RKO (cell line): ENCODE measurements around the gene MFAP4.
A peak's percentile ranks its signal among the peaks of the same experiment; 100 is the strongest.

Source experiments
- DNase-seq: peaks from one replicate; pipeline ENCODE4 v3.0.0-alpha.2; 2016; ENCODE audit warnings: low spot score

Gene MFAP4

GRCh38 chr17:19410091-19410490 is 23.1 kb upstream of the MFAP4 start:
- DNase-seq: no peak

- DNase-seq: peak; percentile 50
These were observed 22.5 kb upstream of the MFAP4 start for GRCh38 chr17:19409509-19409908.

- no peak for DNase-seq
These were observed 22.1 kb upstream of the MFAP4 start for GRCh38 chr17:19409066-19409465.

GRCh38 chr17:19408346-19408710 is 21.3 kb upstream of the MFAP4 start:
- no peak for DNase-seq

- DNase-seq: no peak
These were observed 20.8 kb upstream of the MFAP4 start for GRCh38 chr17:19407601-19408345.

- no peak for DNase-seq
These were observed 18.1 kb upstream of the MFAP4 start for GRCh38 chr17:19405114-19405513.

GRCh38 chr17:19404264-19404663 is 17.3 kb upstream of the MFAP4 start:
- no peak for DNase-seq

- DNase-seq: no peak
These were observed 16.0 kb upstream of the MFAP4 start for GRCh38 chr17:19403021-19403420.

- no peak for DNase-seq
These were observed 15.2 kb upstream of the MFAP4 start for GRCh38 chr17:19402171-19402570.

GRCh38 chr17:19401321-19402010 is 14.5 kb upstream of the MFAP4 start:
- DNase-seq: no peak

- DNase-seq: no peak
These were observed 12.9 kb upstream of the MFAP4 start for GRCh38 chr17:19399750-19400450.

- DNase-seq: no peak
These were observed 11.6 kb upstream of the MFAP4 start for GRCh38 chr17:19398301-19399181.

- DNase-seq: no peak
These were observed 10.6 kb upstream of the MFAP4 start for GRCh38 chr17:19397556-19398041.

GRCh38 chr17:19392303-19392702 is 5.3 kb upstream of the MFAP4 start:
- DNase-seq: no peak

GRCh38 chr17:19391432-19391831 is 4.4 kb upstream of the MFAP4 start:
- no peak for DNase-seq

- no peak for DNase-seq
These were observed 4.0 kb upstream of the MFAP4 start for GRCh38 chr17:19390951-19391350.

GRCh38 chr17:19388791-19389785 is 2.1 kb upstream of the MFAP4 start:
- DNase-seq: no peak

- DNase-seq: no peak
These were observed 1.0 kb upstream of the MFAP4 start for GRCh38 chr17:19387921-19388521.

- DNase-seq: peak; percentile 78
These were observed 700 bp downstream of the MFAP4 start for GRCh38 chr17:19386051-19386929.
